Measurements from ENCODE around the gene ERVV-1. TPM values are rescaled to one million over a fixed set of nuclear protein-coding genes. Genes with fewer than 3 reads are reported as not detected.

ERVV-1 gene
- total and polyA plus RNA-seq, 2 of the 4 experiments (the other 2 are of a cell fraction), result not detected

- Histone ChIP-seq H3K4ac (ENCODE audit: low read depth, low read length) (no peak overlapping the region), H4K5ac (ENCODE audit: low read depth, low read length) (no peak overlapping the region), H3K14ac (replicated peaks; ENCODE audit: low read depth, low read length) (no peak overlapping the region), H2AK9ac (replicated peaks; ENCODE audit: low read depth, low read length, poor library complexity) (no peak overlapping the region), H2BK120ac (ENCODE audit: low read depth, low read length) (no peak overlapping the region), H2AFZ (replicated peaks; ENCODE audit: low read length, poor library complexity) (no peak overlapping the region), H3K56ac (ENCODE audit: extremely low read depth, insufficient read depth, low read length) (no peak overlapping the region), H4K91ac (ENCODE audit: insufficient read depth, low read depth, low read length) (no peak overlapping the region), H2BK5ac (ENCODE audit: low read depth, low read length, poor library complexity, severe bottlenecking) (no peak overlapping the region), H3K23ac (ENCODE audit: low read depth, low read length) (no peak overlapping the region), H3K4me3 (ENCODE audit: insufficient read depth, low read depth, low read length) (no peak overlapping the region), H3K27ac (ENCODE audit: insufficient read depth, low read length) (no peak overlapping the region), H4K20me1 (ENCODE audit: insufficient read depth, low read length) (no peaks in the 10 kb centered on the region), H3K27me3 (ENCODE audit: control insufficient read depth, insufficient read depth, low read length) (no peaks in the 10 kb centered on the region), H3K36me3 (ENCODE audit: control insufficient read depth, insufficient read depth, low read length) (no peaks in the 10 kb centered on the region), H3K9ac (ENCODE audit: low read depth, low read length) (no peak overlapping the region), H2BK15ac (ENCODE audit: low read depth, low read length) (no peak overlapping the region), H3K9me1 (ENCODE audit: insufficient read depth, low read length) (no peaks in the 10 kb centered on the region), H3K18ac (ENCODE audit: low read depth, low read length) (no peak overlapping the region), H3K4me1 (ENCODE audit: control insufficient read depth, insufficient read depth, low read length) (no peaks in the 10 kb centered on the region), H3K4me2 (ENCODE audit: low read depth, low read length) (no peak overlapping the region), H3K9me3 (ENCODE audit: control insufficient read depth, insufficient read depth, low read length) (peaks cover 24% of the 10 kb centered on the region), H4K8ac (ENCODE audit: low read depth in 2 of 2, low read length in 2 of 2) (no peak overlapping the region), H3K79me1 (ENCODE audit: low read depth in 1 of 2, low read length in 2 of 2) (no peaks in the 10 kb centered on the region), H2BK20ac (ENCODE audit: low read depth, low read length) (no peak overlapping the region), H2AK5ac (ENCODE audit: low read depth, low read length) (no peak overlapping the region)
- WGBS, 2 experiments (ENCODE audit: extremely low coverage in 2 of 2, insufficient read length in 1 of 2), result 81% methylated on average over 6 of the region's 25 CpGs; no CpG with 5 or more reads in 1 of the 2 experiments
- intact Hi-C loops (cut with micrococcal nuclease) (no loop called here), dilution Hi-C loops (cut with HindIII; ENCODE audit: low sequenced_read_pairs, unreplicated experiment) (no loop called here), in situ Hi-C loops (cut with MboI; ENCODE audit: low sequenced_read_pairs) (no loop called here)
- POLR2A ChIA-PET (ENCODE audit: unreplicated experiment), result no interaction called here
- TF ChIP-seq CHD1 (IDR thresholded peaks at IDR 0.05; ENCODE audit: low read depth, low read length), result no peak
- TF ChIP-seq NFE2L2 (IDR thresholded peaks at IDR 0.05; ENCODE audit: low read depth, low read length), result no peak
- no peak for TF ChIP-seq CEBPB (IDR thresholded peaks at IDR 0.05; ENCODE audit: low read depth, low read length)
- no peak for TF ChIP-seq MAFK (IDR thresholded peaks at IDR 0.05; ENCODE audit: low read depth, low read length)
- TF ChIP-seq BHLHE40 (IDR thresholded peaks at IDR 0.05; ENCODE audit: low read depth, low read length), result no peak
- no peak for TF ChIP-seq POLR2A (IDR thresholded peaks at IDR 0.05; ENCODE audit: low read depth, low read length)
- CTCF ChIA-PET, result no interaction called here
- no TSS peak for BruUV-seq (replicated peaks)
- DNase-seq (no peak), ATAC-seq (ENCODE audit: low read depth) (no peak)
Observed at GRCh38 chr19:53008061-53008778, 5.5 kb upstream of the ERVV-1 start.

Measured in IMR-90 (cell line).